Measurements from ENCODE around the gene NCOA1.
A peak's percentile ranks its signal among the peaks of the same experiment; 100 is the strongest.

The NCOA1 gene

DNA sequence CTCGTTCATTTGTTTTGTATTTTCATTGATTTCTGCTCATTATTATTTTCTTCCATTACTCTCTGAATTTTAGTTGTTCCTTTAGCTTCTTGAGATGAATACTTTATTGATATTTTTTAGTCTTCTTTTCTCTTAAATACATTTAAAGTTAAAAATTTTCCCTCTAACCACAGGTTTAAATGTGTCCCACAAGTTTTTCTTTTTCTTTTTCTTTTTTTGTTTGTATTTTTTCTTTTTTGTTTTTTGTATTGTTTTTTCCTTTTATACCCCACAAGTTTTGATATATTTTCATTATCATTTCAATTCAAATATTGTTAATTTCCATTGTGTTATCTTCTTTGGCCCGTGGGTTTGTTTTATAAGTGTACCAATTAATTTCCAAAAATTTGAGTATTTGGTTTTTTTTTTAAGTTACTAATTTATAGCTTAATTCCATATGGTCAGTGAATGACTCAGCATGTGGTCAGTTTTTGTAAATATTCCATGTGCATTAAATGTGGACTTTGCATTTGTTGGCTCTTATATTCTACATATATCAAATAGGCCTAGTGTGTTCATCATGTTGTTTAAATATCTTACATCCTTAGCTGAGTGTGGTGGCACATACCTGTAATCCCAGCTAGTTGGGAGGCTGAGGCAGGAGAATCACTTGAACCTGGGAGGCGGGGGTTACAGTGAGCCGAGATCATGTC is 318.4 kb downstream of the NCOA1 start:
- WGBS (ENCODE audit: extremely low coverage, insufficient coverage, insufficient read length), result no CpG with 5 or more reads among the region's 4 CpGs
- H3K4me2 ChIP-seq (ENCODE audit: low read length), result no peak overlapping the region

DNA sequence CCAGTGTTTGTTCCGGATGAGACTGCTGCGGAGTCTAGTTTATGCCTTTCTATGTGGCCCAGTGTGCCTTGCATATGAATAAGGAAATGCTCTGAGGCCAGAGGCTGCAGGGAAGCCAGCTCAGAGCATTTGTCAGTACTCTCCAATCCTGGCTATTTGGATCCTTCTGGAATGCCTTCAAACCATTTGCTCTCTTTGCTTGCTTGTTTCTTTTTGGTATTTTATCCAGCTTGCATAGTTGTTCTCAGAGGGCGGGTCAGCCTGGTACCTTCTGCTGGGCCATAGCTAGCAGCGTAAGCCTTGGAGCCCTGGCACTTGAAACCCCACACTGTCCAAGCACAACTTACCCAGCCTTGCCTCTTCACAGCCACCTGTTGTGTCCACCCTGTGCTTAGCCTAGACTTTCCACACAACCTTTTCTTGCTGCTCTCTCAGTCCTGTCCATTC is 322.7 kb downstream of the NCOA1 start:
- H2BK5ac ChIP-seq (ENCODE audit: low read depth, low read length, poor library complexity), result no peak overlapping the region
- no peak overlapping the region for H4K91ac ChIP-seq (ENCODE audit: low read depth, low read length)
- no peak overlapping the region for H3K4me3 ChIP-seq (ENCODE audit: low read depth, low read length)
- H3K4ac ChIP-seq (ENCODE audit: low read depth, low read length), result no peak overlapping the region
- H3K4me2 ChIP-seq (ENCODE audit: low read length), result no peak overlapping the region
- H3K9ac ChIP-seq (ENCODE audit: low read length), result no peak overlapping the region
- H2BK120ac ChIP-seq (ENCODE audit: insufficient read depth, low read length, poor library complexity), result no peak overlapping the region
- H4K8ac ChIP-seq (ENCODE audit: low read depth, low read length), result no peak overlapping the region
- no peak overlapping the region for H3K23ac ChIP-seq (ENCODE audit: low read length)
- no peaks in the 10 kb centered on the region for H3K79me2 ChIP-seq (ENCODE audit: control insufficient read depth, insufficient read depth, low read length, poor library complexity)
- H3K4me1 ChIP-seq (ENCODE audit: control insufficient read depth in 1 of 2, insufficient read depth in 2 of 2, low read length in 2 of 2), result peaks cover 0 to 2% of the 10 kb centered on the region in 2 experiments
- H3K27ac ChIP-seq (ENCODE audit: low read depth, low read length), result no peak overlapping the region
- H3K36me3 ChIP-seq (ENCODE audit: control insufficient read depth in 1 of 2, insufficient read depth in 2 of 2, low read length in 2 of 2), result peaks cover 9 to 32% of the 10 kb centered on the region in 2 experiments
- H4K12ac ChIP-seq (ENCODE audit: low read depth, low read length), result no peak overlapping the region
- H2AK5ac ChIP-seq (ENCODE audit: low read length), result no peak overlapping the region
- H3K18ac ChIP-seq (ENCODE audit: low read length), result no peak overlapping the region
- H3K79me1 ChIP-seq (ENCODE audit: low read length), result no peaks in the 10 kb centered on the region
- no peak overlapping the region for H2BK12ac ChIP-seq (ENCODE audit: low read length)
- DNase-seq, result no peak
- no peaks in the 10 kb centered on the region for H3K27me3 ChIP-seq (ENCODE audit: insufficient read depth, low read length)
- no peak overlapping the region for H3K14ac ChIP-seq (ENCODE audit: low read length)
- H2AFZ ChIP-seq (ENCODE audit: insufficient read depth, low read length, poor library complexity), result no peak overlapping the region
- WGBS (ENCODE audit: extremely low coverage, insufficient coverage, insufficient read length), result no CpG with 5 or more reads among the region's 4 CpGs
- no peaks in the 10 kb centered on the region for H3K9me3 ChIP-seq (ENCODE audit: insufficient read depth, low read depth, low read length)

More for the DNA sequence above, 318.4 kb downstream of the NCOA1 start:
- H3K9me3 ChIP-seq (ENCODE audit: insufficient read depth, low read depth, low read length), result peaks cover 3% of the 10 kb centered on the region
- H3K27me3 ChIP-seq (ENCODE audit: insufficient read depth, low read length), result no peaks in the 10 kb centered on the region
- H3K36me3 ChIP-seq (ENCODE audit: control insufficient read depth in 1 of 2, insufficient read depth in 2 of 2, low read length in 2 of 2), result peaks cover 12 to 16% of the 10 kb centered on the region in 2 experiments
- H2BK120ac ChIP-seq (ENCODE audit: insufficient read depth, low read length, poor library complexity), result no peak overlapping the region
- no peak overlapping the region for H3K14ac ChIP-seq (ENCODE audit: low read length)
- no peak overlapping the region for H3K4me3 ChIP-seq (ENCODE audit: low read depth, low read length)
- H3K79me2 ChIP-seq (ENCODE audit: control insufficient read depth, insufficient read depth, low read length, poor library complexity), result no peaks in the 10 kb centered on the region
- peak overlapping the region; percentile 83 for H3K4ac ChIP-seq (ENCODE audit: low read depth, low read length)
- H4K91ac ChIP-seq (ENCODE audit: low read depth, low read length), result no peak overlapping the region
- no peak overlapping the region for H4K12ac ChIP-seq (ENCODE audit: low read depth, low read length)
- H3K4me1 ChIP-seq (ENCODE audit: control insufficient read depth in 1 of 2, insufficient read depth in 2 of 2, low read length in 2 of 2), result no peaks in the 10 kb centered on the region
- no peak for DNase-seq
- H3K9ac ChIP-seq (ENCODE audit: low read length), result no peak overlapping the region
- no peak overlapping the region for H2BK12ac ChIP-seq (ENCODE audit: low read length)
- H3K18ac ChIP-seq (ENCODE audit: low read length), result no peak overlapping the region
- H3K23ac ChIP-seq (ENCODE audit: low read length), result no peak overlapping the region
- H2AFZ ChIP-seq (ENCODE audit: insufficient read depth, low read length, poor library complexity), result no peak overlapping the region
- no peaks in the 10 kb centered on the region for H3K79me1 ChIP-seq (ENCODE audit: low read length)
- no peak overlapping the region for H3K27ac ChIP-seq (ENCODE audit: low read depth, low read length)
- H2BK5ac ChIP-seq (ENCODE audit: low read depth, low read length, poor library complexity), result no peak overlapping the region
- H2AK5ac ChIP-seq (ENCODE audit: low read length), result no peak overlapping the region
- no peak overlapping the region for H4K8ac ChIP-seq (ENCODE audit: low read depth, low read length)

DNA sequence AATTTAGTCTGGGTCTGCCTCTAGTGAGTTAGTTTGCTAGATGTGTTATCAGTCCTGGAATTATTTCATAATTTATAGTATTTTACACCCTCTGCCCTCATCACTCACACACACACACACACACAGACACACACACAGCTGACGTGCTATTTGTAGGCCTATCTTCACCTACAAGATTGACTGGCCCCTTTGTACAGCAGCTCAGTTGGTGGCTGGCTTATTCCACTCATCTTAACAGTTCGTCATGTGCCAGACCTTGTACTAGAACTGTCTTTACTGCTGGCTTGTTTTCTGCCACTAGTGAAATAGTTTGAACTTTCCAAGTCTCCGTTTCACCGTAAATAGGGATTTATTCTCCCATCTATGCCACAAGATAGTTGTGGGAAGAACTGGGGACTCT is 323.5 kb downstream of the NCOA1 start:
- no CpG with 5 or more reads among the region's 4 CpGs for WGBS (ENCODE audit: extremely low coverage, insufficient coverage, insufficient read length)
- H3K4me2 ChIP-seq (ENCODE audit: low read length), result no peak overlapping the region
- no peak overlapping the region for H2BK12ac ChIP-seq (ENCODE audit: low read length)

DNA sequence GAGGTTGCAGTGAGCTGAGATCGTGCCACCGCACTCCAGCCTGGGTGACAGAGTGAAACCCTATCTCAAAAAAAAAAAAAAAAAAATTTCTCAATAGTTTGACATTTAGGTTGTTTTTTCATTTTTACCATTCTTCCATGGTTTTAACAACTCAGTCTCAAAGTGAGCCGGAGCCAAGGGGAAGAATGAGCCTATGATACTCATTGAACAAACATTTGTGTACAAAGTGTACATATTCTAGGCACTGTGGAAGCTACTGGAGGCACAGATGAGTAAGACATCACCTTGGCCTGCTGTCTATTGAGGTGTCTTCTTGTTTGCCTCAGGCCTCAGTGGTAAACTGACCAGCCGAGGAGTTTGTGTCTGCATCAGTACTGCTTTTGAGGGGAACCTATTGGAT is 324.1 kb downstream of the NCOA1 start:
- no peak overlapping the region for H3K23ac ChIP-seq (ENCODE audit: low read length)
- H4K91ac ChIP-seq (ENCODE audit: low read depth, low read length), result no peak overlapping the region
- no peaks in the 10 kb centered on the region for H3K79me1 ChIP-seq (ENCODE audit: low read length)
- peak; percentile 56 to 83 for DNase-seq
- H3K27me3 ChIP-seq (ENCODE audit: insufficient read depth, low read length), result no peaks in the 10 kb centered on the region
- H3K4me3 ChIP-seq (ENCODE audit: low read depth, low read length), result no peak overlapping the region
- H3K9me3 ChIP-seq (ENCODE audit: insufficient read depth, low read depth, low read length), result no peaks in the 10 kb centered on the region
- no peak overlapping the region for H3K18ac ChIP-seq (ENCODE audit: low read length)
- peaks cover 0 to 2% of the 10 kb centered on the region in 2 experiments for H3K4me1 ChIP-seq (ENCODE audit: control insufficient read depth in 1 of 2, insufficient read depth in 2 of 2, low read length in 2 of 2)
- no peak overlapping the region for H4K8ac ChIP-seq (ENCODE audit: low read depth, low read length)
- H2AFZ ChIP-seq (ENCODE audit: insufficient read depth, low read length, poor library complexity), result no peak overlapping the region
- no peak overlapping the region for H2BK5ac ChIP-seq (ENCODE audit: low read depth, low read length, poor library complexity)
- no peak overlapping the region for H3K27ac ChIP-seq (ENCODE audit: low read depth, low read length)
- no peak overlapping the region for H4K12ac ChIP-seq (ENCODE audit: low read depth, low read length)
- no peak overlapping the region for H2BK120ac ChIP-seq (ENCODE audit: insufficient read depth, low read length, poor library complexity)
- no peaks in the 10 kb centered on the region for H3K79me2 ChIP-seq (ENCODE audit: control insufficient read depth, insufficient read depth, low read length, poor library complexity)
- no peak overlapping the region for H3K14ac ChIP-seq (ENCODE audit: low read length)
- no peak overlapping the region for H3K4me2 ChIP-seq (ENCODE audit: low read length)
- peaks cover 21 to 44% of the 10 kb centered on the region in 2 experiments for H3K36me3 ChIP-seq (ENCODE audit: control insufficient read depth in 1 of 2, insufficient read depth in 2 of 2, low read length in 2 of 2)
- no peak overlapping the region for H3K4ac ChIP-seq (ENCODE audit: low read depth, low read length)
- no CpG with 5 or more reads among the region's 4 CpGs for WGBS (ENCODE audit: extremely low coverage, insufficient coverage, insufficient read length)
- no peak overlapping the region for H2BK12ac ChIP-seq (ENCODE audit: low read length)
- H2AK5ac ChIP-seq (ENCODE audit: low read length), result no peak overlapping the region
- H3K9ac ChIP-seq (ENCODE audit: low read length), result no peak overlapping the region

More for the DNA sequence above, 323.5 kb downstream of the NCOA1 start:
- Histone ChIP-seq H2AK5ac (ENCODE audit: low read length) (no peak overlapping the region), H3K4me3 (ENCODE audit: low read depth, low read length) (no peak overlapping the region), H2BK5ac (ENCODE audit: low read depth, low read length, poor library complexity) (no peak overlapping the region), H3K18ac (ENCODE audit: low read length) (no peak overlapping the region), H3K9me3 (ENCODE audit: insufficient read depth, low read depth, low read length) (no peaks in the 10 kb centered on the region), H2BK120ac (ENCODE audit: insufficient read depth, low read length, poor library complexity) (no peak overlapping the region), H3K79me2 (ENCODE audit: control insufficient read depth, insufficient read depth, low read length, poor library complexity) (no peaks in the 10 kb centered on the region), H4K8ac (ENCODE audit: low read depth, low read length) (no peak overlapping the region), H3K27ac (ENCODE audit: low read depth, low read length) (no peak overlapping the region), H4K12ac (ENCODE audit: low read depth, low read length) (no peak overlapping the region), H4K91ac (ENCODE audit: low read depth, low read length) (no peak overlapping the region), H3K36me3 (ENCODE audit: control insufficient read depth in 1 of 2, insufficient read depth in 2 of 2, low read length in 2 of 2) (peaks cover 15 to 38% of the 10 kb centered on the region in 2 experiments), H3K14ac (ENCODE audit: low read length) (no peak overlapping the region), H3K27me3 (ENCODE audit: insufficient read depth, low read length) (no peaks in the 10 kb centered on the region), H3K79me1 (ENCODE audit: low read length) (no peaks in the 10 kb centered on the region), H3K4ac (ENCODE audit: low read depth, low read length) (no peak overlapping the region), H3K9ac (ENCODE audit: low read length) (no peak overlapping the region), H2AFZ (ENCODE audit: insufficient read depth, low read length, poor library complexity) (no peak overlapping the region), H3K23ac (ENCODE audit: low read length) (no peak overlapping the region), H3K4me1 (ENCODE audit: control insufficient read depth in 1 of 2, insufficient read depth in 2 of 2, low read length in 2 of 2) (peaks cover 0 to 2% of the 10 kb centered on the region in 2 experiments)
- DNase-seq, result no peak
